Urothelium cell line (cell line): ENCODE data around the gene NEMP1.

Experiments
- DNase-seq: peaks from one replicate; pipeline ENCODE4 v3.0.0; 2011; ENCODE audit warnings: low spot score, mixed read lengths
- FAIRE-seq: peaks from 2 replicates; lab custom pipeline; 2011; peaks lifted over from hg19 to GRCh38; lab: Jason Lieb, UNC

NEMP1 gene

DNA sequence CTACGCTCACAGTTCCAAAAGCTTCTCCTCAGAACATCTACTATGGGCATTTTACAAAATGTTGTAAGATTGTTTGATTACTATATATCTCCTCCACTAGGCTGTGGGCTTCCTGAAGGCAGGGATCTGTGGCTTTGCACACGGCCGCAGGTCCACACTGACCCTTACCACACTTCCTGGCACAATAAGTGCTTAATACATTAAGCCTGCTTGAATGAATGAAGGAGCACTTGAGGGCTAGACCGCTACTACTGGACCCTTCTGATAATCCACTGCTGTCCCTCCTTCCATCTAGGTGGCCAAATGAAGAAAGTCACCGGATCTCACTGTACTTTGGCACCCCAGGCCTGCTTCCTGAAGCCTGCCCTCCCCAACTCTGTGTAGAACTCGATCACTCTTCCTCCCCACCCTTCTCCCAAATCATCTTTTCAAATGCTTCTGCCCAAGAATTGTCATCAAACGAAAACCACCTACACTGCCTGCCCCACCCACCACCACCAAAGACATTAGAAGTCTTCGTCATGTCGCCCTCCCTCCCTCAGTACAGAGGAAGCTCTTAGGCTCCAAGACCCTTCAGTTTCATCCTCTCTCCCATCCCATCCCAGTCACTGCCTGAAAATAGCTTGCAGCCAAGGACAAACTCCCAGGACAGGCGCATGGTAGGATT lies 71.6 kb downstream of the NEMP1 start:
- DNase-seq: no peak
- no peak for FAIRE-seq

DNA sequence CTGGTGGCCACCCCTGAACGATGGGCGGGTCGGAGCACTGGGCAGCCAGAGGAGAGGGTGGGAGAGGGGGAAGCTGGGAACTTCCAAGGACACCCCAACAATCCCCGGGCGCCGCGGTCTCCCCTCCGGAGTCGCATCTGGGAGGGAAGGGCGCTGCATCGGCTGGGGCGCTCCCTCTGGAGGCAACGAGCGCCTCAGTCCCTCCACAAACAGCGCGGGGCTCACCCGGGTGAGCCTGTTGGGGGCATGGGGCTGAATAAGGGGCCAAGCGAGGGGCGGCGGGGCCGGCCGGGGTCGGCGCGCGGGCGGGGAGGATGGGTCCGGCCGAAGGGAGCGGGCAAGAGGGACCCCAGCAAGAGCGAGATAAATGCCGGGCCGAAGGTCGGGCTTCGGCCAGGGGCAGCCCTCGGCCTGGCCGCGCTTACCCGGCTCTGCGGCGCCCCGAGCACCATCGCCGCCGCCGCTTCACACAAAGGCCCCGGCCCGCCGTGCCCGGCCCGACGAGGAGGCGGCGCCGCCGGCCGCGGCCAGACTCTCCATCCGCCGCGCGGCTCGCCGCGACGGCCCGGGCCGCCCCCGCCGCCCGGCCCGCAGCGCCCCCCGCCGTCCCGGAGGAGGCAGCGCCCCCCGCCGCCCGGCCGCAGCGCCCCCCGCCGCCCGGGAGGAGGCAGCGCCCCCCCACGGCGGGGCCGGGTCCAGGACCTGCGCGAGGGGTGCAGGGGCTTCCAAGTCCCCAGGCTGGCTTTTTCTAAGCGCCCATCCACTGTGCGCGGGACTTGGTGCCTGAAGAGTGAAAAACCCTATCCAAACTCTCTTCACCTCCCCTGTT lies 72.4 kb downstream of the NEMP1 start, which contains the start of gene ZBTB39:
ZBTB39 (minus strand) TSS at position 567 of the 829 bp plus-strand sequence. CDS start 1,629 bp downstream, outside the sequence.
- FAIRE-seq (no peak), DNase-seq (peak; percentile 96)
